DOHH2 (cell line): Measurements from ENCODE around the gene SOX8.

Experiments
- H3F3A ChIP-seq: fragments of 200-600 bp; sonication (generic), shearing (Covaris generic); 2 replicates; pipeline ENCODE4 v1.6.0; 2016; ENCODE audit warnings: antibody characterized with exemption, mild to moderate bottlenecking; ENCODE audit not compliant: control insufficient read depth, insufficient read depth
- H3K27ac ChIP-seq: fragments of 200-600 bp; sonication (generic); 2 replicates; pipeline ENCODE4 v1.5.1; 2014; ENCODE audit warnings: low read depth, mild to moderate bottlenecking, low read length, moderate library complexity
- H3K27me3 ChIP-seq: fragments of 200-600 bp; sonication (generic); 2 replicates; pipeline ENCODE4 v1.6.1; 2014; ENCODE audit warnings: mild to moderate bottlenecking, low read length, mixed read lengths; ENCODE audit not compliant: control insufficient read depth
- H3K36me3 ChIP-seq: fragments of 200-600 bp; sonication (generic); 2 replicates; pipeline ENCODE4 v1.6.1; 2014; ENCODE audit warnings: mild to moderate bottlenecking, low read length, moderate library complexity, mixed read lengths; ENCODE audit not compliant: control insufficient read depth
- H3K4me1 ChIP-seq: fragments of 200-600 bp; sonication (generic); 2 replicates; pipeline ENCODE4 v1.6.1; 2014; ENCODE audit warnings: mild to moderate bottlenecking, low read length, mixed read lengths; ENCODE audit not compliant: control insufficient read depth
- H3K4me2 ChIP-seq: fragments of 200-600 bp; sonication (generic); 2 replicates; pipeline ENCODE4 v1.6.0; 2014; ENCODE audit warnings: mild to moderate bottlenecking, low read length, moderate library complexity
- H3K4me3 ChIP-seq: fragments of 200-600 bp; sonication (generic); 2 replicates; pipeline ENCODE4 v1.5.1; 2014; ENCODE audit warnings: mild to moderate bottlenecking, low read length, mixed read lengths
- H3K79me2 ChIP-seq: fragments of 200-600 bp; sonication (generic); 2 replicates; pipeline ENCODE4 v1.6.1; 2014; ENCODE audit warnings: mild to moderate bottlenecking, low read length, mixed read lengths; ENCODE audit not compliant: control insufficient read depth
- H3K9me2 ChIP-seq: fragments of 200-600 bp; sonication (generic); replicated peaks from 2 replicates; pipeline ENCODE4 v1.6.1; 2014; ENCODE audit warnings: mild to moderate bottlenecking, low read length, mixed read lengths; ENCODE audit not compliant: control insufficient read depth
- H3K9me3 ChIP-seq: fragments of 200-600 bp; sonication (generic); 2 replicates; pipeline ENCODE4 v1.6.1; 2014; ENCODE audit warnings: antibody characterized with exemption, low read length, mixed read lengths; ENCODE audit not compliant: control insufficient read depth, insufficient read depth
- H4K20me1 ChIP-seq: fragments of 200-600 bp; sonication (generic); 2 replicates; pipeline ENCODE4 v1.6.0; 2014; ENCODE audit warnings: low read depth, mild to moderate bottlenecking, antibody characterized with exemption, low read length, moderate library complexity; ENCODE audit not compliant: control insufficient read depth, insufficient read depth
- EZH2phosphoT487 ChIP-seq: fragments of 200-600 bp; sonication (generic); IDR thresholded peaks from 2 replicates; pipeline ENCODE4 v1.6.1; 2017; ENCODE audit warnings: borderline replicate concordance, mild to moderate bottlenecking, antibody characterized with exemption, low read length, moderate library complexity, mixed read lengths
- TF ChIP-seq, protein P1 (sequence below): fragments of 200-600 bp; sonication (generic); IDR thresholded peaks from one replicate; pipeline ENCODE4 v1.5.1; 2014; ENCODE audit warnings: antibody characterized with exemption, mild to moderate bottlenecking, low read depth, low read length; ENCODE audit not compliant: poor library complexity, severe bottlenecking

Gene SOX8

GRCh38 chr16:938752-939151 is 42.8 kb upstream of the SOX8 start:
- TF ChIP-seq, protein P1, sequence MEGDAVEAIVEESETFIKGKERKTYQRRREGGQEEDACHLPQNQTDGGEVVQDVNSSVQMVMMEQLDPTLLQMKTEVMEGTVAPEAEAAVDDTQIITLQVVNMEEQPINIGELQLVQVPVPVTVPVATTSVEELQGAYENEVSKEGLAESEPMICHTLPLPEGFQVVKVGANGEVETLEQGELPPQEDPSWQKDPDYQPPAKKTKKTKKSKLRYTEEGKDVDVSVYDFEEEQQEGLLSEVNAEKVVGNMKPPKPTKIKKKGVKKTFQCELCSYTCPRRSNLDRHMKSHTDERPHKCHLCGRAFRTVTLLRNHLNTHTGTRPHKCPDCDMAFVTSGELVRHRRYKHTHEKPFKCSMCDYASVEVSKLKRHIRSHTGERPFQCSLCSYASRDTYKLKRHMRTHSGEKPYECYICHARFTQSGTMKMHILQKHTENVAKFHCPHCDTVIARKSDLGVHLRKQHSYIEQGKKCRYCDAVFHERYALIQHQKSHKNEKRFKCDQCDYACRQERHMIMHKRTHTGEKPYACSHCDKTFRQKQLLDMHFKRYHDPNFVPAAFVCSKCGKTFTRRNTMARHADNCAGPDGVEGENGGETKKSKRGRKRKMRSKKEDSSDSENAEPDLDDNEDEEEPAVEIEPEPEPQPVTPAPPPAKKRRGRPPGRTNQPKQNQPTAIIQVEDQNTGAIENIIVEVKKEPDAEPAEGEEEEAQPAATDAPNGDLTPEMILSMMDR: no peak
- no peak for TF ChIP-seq EZH2phosphoT487
- Histone ChIP-seq H4K20me1 (no peaks in the 10 kb centered on the region), H3K4me2 (no peak overlapping the region), H3K27ac (no peak overlapping the region), H3K36me3 (peaks cover 8% of the 10 kb centered on the region), H3K9me3 (peaks cover 18% of the 10 kb centered on the region), H3F3A (no peaks in the 10 kb centered on the region), H3K79me2 (no peaks in the 10 kb centered on the region), H3K4me1 (peaks cover 4% of the 10 kb centered on the region; the same call in 1 of the 2 replicates), H3K4me3 (no peak overlapping the region), H3K9me2 (no peaks in the 10 kb centered on the region), H3K27me3 (no peaks in the 10 kb centered on the region)

DNA sequence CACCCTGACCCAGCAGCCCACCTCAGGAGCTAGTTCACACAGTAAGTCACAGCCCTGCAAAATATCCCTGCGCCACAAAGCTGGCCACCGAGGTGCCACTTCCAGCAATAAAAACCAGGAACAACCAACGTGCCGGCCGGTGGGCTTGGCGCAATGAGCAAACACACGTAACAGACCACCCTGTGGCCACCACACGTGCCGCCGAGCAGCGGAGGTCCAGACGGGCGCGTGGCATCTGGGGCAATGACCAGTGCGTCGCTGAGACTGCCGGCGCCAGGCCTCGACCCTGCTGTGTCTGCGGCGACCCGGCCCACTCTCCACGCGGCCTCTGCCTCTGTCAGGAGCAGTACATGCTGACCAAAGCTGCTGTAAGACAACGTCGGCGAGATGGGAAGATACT is 42.3 kb upstream of the SOX8 start:
- H3K36me3 ChIP-seq: peaks cover 8% of the 10 kb centered on the region
- TF ChIP-seq EZH2phosphoT487: no peak
- TF ChIP-seq, protein P1: no peak

GRCh38 chr16:939941-940340 is 41.6 kb upstream of the SOX8 start:
- peaks cover 8% of the 10 kb centered on the region for H3K36me3 ChIP-seq
- H3K4me1 ChIP-seq: peaks cover 4% of the 10 kb centered on the region; the same call in 1 of the 2 replicates
- no peak for TF ChIP-seq EZH2phosphoT487
- TF ChIP-seq, protein P1: no peak
- no peak overlapping the region for H3K4me2 ChIP-seq
- no peak overlapping the region for H3K4me3 ChIP-seq
- no peaks in the 10 kb centered on the region for H3K79me2 ChIP-seq
- H3K27ac ChIP-seq: no peak overlapping the region
- no peaks in the 10 kb centered on the region for H4K20me1 ChIP-seq
- no peaks in the 10 kb centered on the region for H3K9me2 ChIP-seq
- peaks cover 22% of the 10 kb centered on the region for H3K9me3 ChIP-seq
- H3F3A ChIP-seq: no peaks in the 10 kb centered on the region
- H3K27me3 ChIP-seq: no peaks in the 10 kb centered on the region

More for the DNA sequence above, 42.3 kb upstream of the SOX8 start:
- Histone ChIP-seq H4K20me1 (no peaks in the 10 kb centered on the region), H3K4me3 (no peak overlapping the region), H3K9me3 (peaks cover 22% of the 10 kb centered on the region), H3K79me2 (no peaks in the 10 kb centered on the region), H3K27me3 (no peaks in the 10 kb centered on the region), H3K4me1 (peaks cover 4% of the 10 kb centered on the region; the same call in 1 of the 2 replicates), H3F3A (no peaks in the 10 kb centered on the region), H3K4me2 (no peak overlapping the region), H3K9me2 (no peaks in the 10 kb centered on the region), H3K27ac (no peak overlapping the region)
